Mesenchymal stem cell (in vitro differentiated cells and primary cell): ENCODE measurements around the gene SORCS3.

Source experiments
- DNase-seq: peaks from one replicate; pipeline ENCODE4 v3.0.0-alpha.2; 2013
- H2AFZ ChIP-seq: one replicate; pipeline ENCODE4 v1.6.1; 2013; ENCODE audit warnings: low read depth, mild to moderate bottlenecking, control low read depth, inconsistent platforms, low read length, moderate library complexity
- H2AK5ac ChIP-seq: 2 replicates; pipeline ENCODE4 v1.6.1; 2013; ENCODE audit warnings: low read length, moderate library complexity, mild to moderate bottlenecking, inconsistent platforms; ENCODE audit not compliant: severe bottlenecking
- H2BK120ac ChIP-seq: one replicate; pipeline ENCODE4 v1.6.1; 2013; ENCODE audit warnings: low read depth, mild to moderate bottlenecking, inconsistent platforms, low read length, moderate library complexity
- H2BK12ac ChIP-seq, 2 experiments: one replicate each; pipeline ENCODE4 v1.6.1; 2013; ENCODE audit warnings: inconsistent platforms in 2 of 2, low read length in 2 of 2, mild to moderate bottlenecking in 2 of 2, moderate library complexity in 2 of 2, control low read depth in 1 of 2
- H2BK15ac ChIP-seq: one replicate; pipeline ENCODE4 v1.6.1; 2013; ENCODE audit warnings: mild to moderate bottlenecking, low read depth, inconsistent platforms; ENCODE audit not compliant: poor library complexity, severe bottlenecking
- H2BK5ac ChIP-seq: 2 replicates; pipeline ENCODE4 v1.6.1; 2013; ENCODE audit warnings: low read depth, mild to moderate bottlenecking, low read length, control low read depth, inconsistent platforms; ENCODE audit not compliant: poor library complexity, severe bottlenecking
- H3K14ac ChIP-seq, 2 experiments: one replicate each; pipeline ENCODE4 v1.6.1; 2013; ENCODE audit warnings: inconsistent platforms in 2 of 2, low read length in 2 of 2, control low read depth in 1 of 2, mild to moderate bottlenecking in 1 of 2, moderate library complexity in 1 of 2
- H3K18ac ChIP-seq, 2 experiments: one replicate each; pipeline ENCODE4 v1.6.1; 2013; ENCODE audit warnings: inconsistent platforms in 2 of 2, low read length in 2 of 2, control low read depth in 1 of 2, low read depth in 1 of 2, mild to moderate bottlenecking in 1 of 2
- H3K23ac ChIP-seq, 2 experiments: one replicate each; pipeline ENCODE4 v1.6.1; 2013; ENCODE audit warnings: inconsistent platforms in 2 of 2, low read length in 2 of 2, mild to moderate bottlenecking in 2 of 2, moderate library complexity in 2 of 2, control low read depth in 1 of 2
- H3K27ac ChIP-seq: 2 replicates; pipeline ENCODE4 v1.5.1; 2013; ENCODE audit warnings: mild to moderate bottlenecking, moderate library complexity, low read length, control low read depth, inconsistent platforms; ENCODE audit not compliant: poor library complexity, severe bottlenecking
- H3K27me3 ChIP-seq, 2 experiments: 2 replicates each; pipeline versions ENCODE4 v1.6.1 to v1.7.0; 2013; ENCODE audit warnings: low read length in 2 of 2, mild to moderate bottlenecking in 2 of 2, moderate library complexity in 2 of 2, control low read depth in 1 of 2, inconsistent platforms in 1 of 2; ENCODE audit not compliant: control insufficient read depth in 1 of 2, insufficient read depth in 1 of 2
- H3K36me3 ChIP-seq, 2 experiments: 2 replicates each; pipeline versions ENCODE4 v1.6.1 to v1.7.0; 2013; ENCODE audit warnings: low read length in 2 of 2, control low read depth in 1 of 2, inconsistent platforms in 1 of 2, low read depth in 1 of 2, mild to moderate bottlenecking in 1 of 2; ENCODE audit not compliant: insufficient read depth in 2 of 2, control insufficient read depth in 1 of 2
- H3K4ac ChIP-seq, 2 experiments: one replicate each; pipeline ENCODE4 v1.6.1; 2013; ENCODE audit warnings: inconsistent platforms in 2 of 2, low read length in 2 of 2, mild to moderate bottlenecking in 2 of 2, moderate library complexity in 2 of 2, control low read depth in 1 of 2, low read depth in 1 of 2
- H3K4me1 ChIP-seq: 2 replicates; pipeline ENCODE4 v1.6.1; 2013; ENCODE audit warnings: low read depth, low read length, control low read depth; ENCODE audit not compliant: control insufficient read depth, insufficient read depth
- H3K4me2 ChIP-seq: 2 replicates; pipeline ENCODE4 v1.6.1; 2013; ENCODE audit warnings: low read length, mild to moderate bottlenecking, inconsistent platforms; ENCODE audit not compliant: poor library complexity, severe bottlenecking
- H3K4me3 ChIP-seq, 2 experiments: 2 replicates each; pipeline versions ENCODE4 v1.5.1 to v1.7.0; 2013; ENCODE audit warnings: low read length in 2 of 2, mild to moderate bottlenecking in 2 of 2, control low read depth in 1 of 2, low read depth in 1 of 2; ENCODE audit not compliant: insufficient read depth in 1 of 2
- H3K79me1 ChIP-seq: replicated peaks from 2 replicates; pipeline ENCODE4 v1.6.1; 2013; ENCODE audit warnings: mild to moderate bottlenecking, control low read depth, low read length, inconsistent platforms; ENCODE audit not compliant: poor library complexity, severe bottlenecking
- H3K9ac ChIP-seq: 2 replicates; pipeline ENCODE4 v1.7.0; 2013; ENCODE audit warnings: mild to moderate bottlenecking, low read length, moderate library complexity
- H3K9me3 ChIP-seq: 2 replicates; pipeline ENCODE4 v1.7.0; 2013; ENCODE audit warnings: mild to moderate bottlenecking, low read length; ENCODE audit not compliant: control insufficient read depth
- H4K8ac ChIP-seq: one replicate; pipeline ENCODE4 v1.6.1; 2013; ENCODE audit warnings: inconsistent platforms, mild to moderate bottlenecking, low read length, moderate library complexity
- H4K91ac ChIP-seq: one replicate; pipeline ENCODE4 v1.6.1; 2013; ENCODE audit warnings: mild to moderate bottlenecking, low read length, inconsistent platforms
- WGBS: methylation state at CpG from one replicate; pipeline ENCODE4 v1.1.7; 2013; ENCODE audit warnings: mixed read lengths; 5-methylcytosine and 5-hydroxymethylcytosine counted together

SORCS3 gene

GRCh38 chr10:104750291-104750690, 109.2 kb downstream of the SORCS3 start:
- Histone ChIP-seq H3K9ac (no peak overlapping the region), H3K79me1 (no peaks in the 10 kb centered on the region), H2BK120ac (no peak overlapping the region), H3K27ac (no peak overlapping the region), H4K8ac (no peak overlapping the region), H4K91ac (no peak overlapping the region), H3K36me3 (no peaks in the 10 kb centered on the region), H3K9me3 (no peaks in the 10 kb centered on the region), H3K14ac (no peak overlapping the region), H3K23ac (no peak overlapping the region), H3K4me3 (no peak overlapping the region), H2BK5ac (no peak overlapping the region), H2BK15ac (no peak overlapping the region), H3K18ac (no peak overlapping the region), H3K4me2 (no peak overlapping the region), H2AFZ (no peak overlapping the region), H2BK12ac (no peak overlapping the region), H3K4ac (no peak overlapping the region), H2AK5ac (no peak overlapping the region), H3K27me3 (no peaks in the 10 kb centered on the region), H3K4me1 (no peaks in the 10 kb centered on the region)
- DNase-seq: no peak
- 58% methylated on average over 1 of the region's 2 CpGs for WGBS

- Histone ChIP-seq H3K4me2 (no peak overlapping the region), H3K4ac (no peak overlapping the region), H3K79me1 (no peaks in the 10 kb centered on the region), H2AFZ (no peak overlapping the region), H4K8ac (no peak overlapping the region), H2BK12ac (no peak overlapping the region), H2BK120ac (no peak overlapping the region), H2BK5ac (no peak overlapping the region), H3K4me3 (no peak overlapping the region), H3K27ac (no peak overlapping the region), H3K27me3 (no peaks in the 10 kb centered on the region), H4K91ac (no peak overlapping the region), H3K4me1 (no peaks in the 10 kb centered on the region), H3K9me3 (no peaks in the 10 kb centered on the region), H3K36me3 (no peaks in the 10 kb centered on the region), H3K9ac (no peak overlapping the region), H2BK15ac (no peak overlapping the region), H3K23ac (no peak overlapping the region), H3K14ac (no peak overlapping the region), H2AK5ac (no peak overlapping the region), H3K18ac (no peak overlapping the region)
- WGBS: 50% methylated on average over 3 of the region's 4 CpGs
- no peak for DNase-seq
Measured at GRCh38 chr10:104762793-104763192, 121.7 kb downstream of the SORCS3 start.

GRCh38 chr10:104766341-104766740, 125.3 kb downstream of the SORCS3 start:
- no peak overlapping the region for H3K4me2 ChIP-seq
- H3K27me3 ChIP-seq: no peaks in the 10 kb centered on the region
- H3K14ac ChIP-seq: no peak overlapping the region
- H3K4me1 ChIP-seq: no peaks in the 10 kb centered on the region
- no peak overlapping the region for H4K8ac ChIP-seq
- no peak overlapping the region for H3K4ac ChIP-seq
- no peak overlapping the region for H3K9ac ChIP-seq
- H3K9me3 ChIP-seq: no peaks in the 10 kb centered on the region
- H2AFZ ChIP-seq: no peak overlapping the region
- WGBS: 29% methylated on average over 2 of the region's 2 CpGs
- H3K36me3 ChIP-seq: no peaks in the 10 kb centered on the region
- no peak overlapping the region for H3K23ac ChIP-seq
- H4K91ac ChIP-seq: no peak overlapping the region
- H3K18ac ChIP-seq: no peak overlapping the region
- no peak overlapping the region for H2AK5ac ChIP-seq
- no peak overlapping the region for H2BK120ac ChIP-seq
- no peak for DNase-seq
- H3K27ac ChIP-seq: no peak overlapping the region
- H3K79me1 ChIP-seq: no peaks in the 10 kb centered on the region
- H2BK15ac ChIP-seq: no peak overlapping the region
- H2BK5ac ChIP-seq: no peak overlapping the region
- no peak overlapping the region for H2BK12ac ChIP-seq
- H3K4me3 ChIP-seq: no peak overlapping the region

- H3K4ac ChIP-seq: no peak overlapping the region
- DNase-seq: no peak
- H2BK120ac ChIP-seq: no peak overlapping the region
- H3K79me1 ChIP-seq: no peaks in the 10 kb centered on the region
- no peak overlapping the region for H4K91ac ChIP-seq
- no peak overlapping the region for H2AK5ac ChIP-seq
- H3K4me3 ChIP-seq: no peak overlapping the region
- H3K27me3 ChIP-seq: no peaks in the 10 kb centered on the region
- H3K9ac ChIP-seq: no peak overlapping the region
- H3K36me3 ChIP-seq: no peaks in the 10 kb centered on the region
- H3K4me2 ChIP-seq: no peak overlapping the region
- H2BK15ac ChIP-seq: no peak overlapping the region
- no peak overlapping the region for H3K27ac ChIP-seq
- H2BK5ac ChIP-seq: no peak overlapping the region
- H3K14ac ChIP-seq: no peak overlapping the region
- 43% methylated on average over 2 of the region's 2 CpGs for WGBS
- no peak overlapping the region for H3K18ac ChIP-seq
- no peak overlapping the region for H2AFZ ChIP-seq
- H2BK12ac ChIP-seq: no peak overlapping the region
- no peak overlapping the region for H3K23ac ChIP-seq
- H3K9me3 ChIP-seq: no peaks in the 10 kb centered on the region
- no peak overlapping the region for H4K8ac ChIP-seq
- H3K4me1 ChIP-seq: no peaks in the 10 kb centered on the region
Measured at GRCh38 chr10:104767282-104767681, 126.2 kb downstream of the SORCS3 start.
